Measurements from ENCODE around the gene SEPTIN2.
A peak's percentile ranks its signal among the peaks of the same experiment; 100 is the strongest.

Gene SEPTIN2

DNA sequence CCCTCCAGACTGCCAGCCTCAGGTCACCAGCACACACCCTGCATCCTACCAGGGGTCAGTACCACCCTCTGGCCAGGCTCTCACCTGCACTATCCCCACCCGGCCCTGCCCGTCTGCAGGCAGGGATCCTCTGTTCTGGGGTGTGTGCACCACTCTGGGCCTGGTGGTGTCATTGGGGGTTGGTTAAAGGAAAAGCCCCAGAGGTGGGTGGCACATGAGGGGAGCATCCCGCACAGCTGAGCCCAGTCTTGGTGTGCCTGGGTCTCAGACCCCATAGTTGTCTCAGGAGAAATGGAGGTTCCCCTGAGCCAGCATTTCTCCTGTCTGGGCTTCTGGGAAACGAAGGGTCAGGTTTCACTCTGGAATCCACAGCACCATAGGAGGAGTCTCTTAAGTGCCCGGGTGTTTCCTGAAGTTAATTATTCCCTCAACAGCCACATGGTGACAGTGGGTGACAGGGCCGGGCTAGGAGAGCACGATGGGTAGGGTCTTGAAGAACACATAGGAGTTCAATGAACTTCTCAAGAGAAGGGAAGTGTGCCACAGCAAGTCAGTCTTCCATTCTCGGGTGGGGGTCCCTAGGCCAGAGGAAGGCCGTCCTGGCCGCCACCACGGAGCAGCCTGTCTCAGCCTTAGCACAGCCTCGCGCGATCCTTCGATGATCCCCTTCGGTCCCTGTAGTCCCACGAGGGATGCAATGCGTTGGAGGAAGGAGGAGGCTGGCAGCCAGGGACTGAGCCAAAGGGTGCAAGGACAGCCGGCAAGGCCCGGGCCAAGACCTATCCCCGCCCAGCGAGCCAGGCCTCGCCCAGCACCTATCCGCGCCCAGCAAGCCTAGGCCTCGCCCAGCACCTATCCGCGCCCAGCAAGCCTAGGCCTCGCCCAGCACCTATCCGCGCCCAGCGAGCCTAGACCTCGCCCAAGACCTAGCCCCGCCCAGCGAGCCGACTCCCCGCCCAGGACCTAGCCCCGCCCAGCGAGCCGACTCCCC, 39.2 kb downstream of the SEPTIN2 start:
- ChIA-PET CTCF (no interaction called here), POLR2A (no interaction called here)
- TF ChIP-seq, protein P1, sequence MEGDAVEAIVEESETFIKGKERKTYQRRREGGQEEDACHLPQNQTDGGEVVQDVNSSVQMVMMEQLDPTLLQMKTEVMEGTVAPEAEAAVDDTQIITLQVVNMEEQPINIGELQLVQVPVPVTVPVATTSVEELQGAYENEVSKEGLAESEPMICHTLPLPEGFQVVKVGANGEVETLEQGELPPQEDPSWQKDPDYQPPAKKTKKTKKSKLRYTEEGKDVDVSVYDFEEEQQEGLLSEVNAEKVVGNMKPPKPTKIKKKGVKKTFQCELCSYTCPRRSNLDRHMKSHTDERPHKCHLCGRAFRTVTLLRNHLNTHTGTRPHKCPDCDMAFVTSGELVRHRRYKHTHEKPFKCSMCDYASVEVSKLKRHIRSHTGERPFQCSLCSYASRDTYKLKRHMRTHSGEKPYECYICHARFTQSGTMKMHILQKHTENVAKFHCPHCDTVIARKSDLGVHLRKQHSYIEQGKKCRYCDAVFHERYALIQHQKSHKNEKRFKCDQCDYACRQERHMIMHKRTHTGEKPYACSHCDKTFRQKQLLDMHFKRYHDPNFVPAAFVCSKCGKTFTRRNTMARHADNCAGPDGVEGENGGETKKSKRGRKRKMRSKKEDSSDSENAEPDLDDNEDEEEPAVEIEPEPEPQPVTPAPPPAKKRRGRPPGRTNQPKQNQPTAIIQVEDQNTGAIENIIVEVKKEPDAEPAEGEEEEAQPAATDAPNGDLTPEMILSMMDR (IDR thresholded peaks at IDR 0.05; ENCODE audit: control extremely low read depth, extremely low read depth, low read depth, missing control alignments) = no peak
- DNase-seq (ENCODE audit: extremely low spot score) = peak; percentile 62

DNA sequence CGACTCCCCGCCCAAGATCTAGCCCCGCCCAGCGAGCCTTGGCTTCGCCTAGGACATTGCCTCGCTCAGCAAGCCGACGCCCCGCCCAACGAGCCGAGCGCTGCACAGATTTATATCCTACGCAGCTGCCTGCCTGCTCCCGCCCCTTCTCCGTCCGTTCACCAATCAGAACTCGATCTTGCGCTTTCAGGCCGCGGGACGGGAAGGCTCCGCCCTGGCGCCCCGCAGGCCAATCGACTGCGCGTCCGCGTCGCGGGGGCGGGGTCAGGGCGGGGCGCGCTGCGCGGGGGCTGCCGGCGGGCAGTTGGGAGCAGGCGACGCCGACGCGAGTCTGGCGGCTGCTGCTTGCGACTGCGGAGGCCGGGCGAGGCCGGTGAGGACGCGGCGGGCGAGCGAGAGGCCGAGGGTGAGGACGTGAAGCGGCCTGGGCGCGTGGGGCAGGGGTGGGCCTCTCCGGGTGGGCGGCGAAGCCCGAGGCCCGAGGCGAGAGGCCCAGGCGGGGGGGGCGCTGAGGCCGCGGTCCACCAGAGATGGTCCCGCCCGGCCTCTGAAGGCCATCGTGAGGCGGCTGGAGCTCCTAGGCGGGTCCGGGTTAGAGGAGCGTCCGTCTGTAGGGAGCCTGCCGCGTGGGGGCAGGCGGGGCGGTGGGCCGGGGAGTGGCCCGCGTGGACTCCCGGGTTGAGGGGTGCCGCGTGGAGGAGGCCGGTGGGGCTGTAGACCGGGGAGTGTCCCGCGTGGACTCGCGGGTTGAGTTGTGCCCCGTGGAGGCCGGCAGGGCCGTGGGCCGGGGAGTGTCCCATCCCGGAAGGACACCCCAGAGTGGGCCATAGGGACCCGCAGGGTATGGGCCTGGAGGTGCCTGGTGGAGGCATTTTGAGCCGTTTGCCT, 40.5 kb downstream of the SEPTIN2 start, which contains the start of gene FARP2:
TSS of gene FARP2 (plus strand) at position 303 of the 888 bp plus-strand sequence. CDS start 16,823 bp downstream, outside the sequence.
- ChIA-PET CTCF (no interaction called here), POLR2A (no interaction called here)
- TF ChIP-seq, protein P1 (IDR thresholded peaks at IDR 0.05; ENCODE audit: control extremely low read depth, extremely low read depth, low read depth, missing control alignments) = no peak
- DNase-seq (ENCODE audit: extremely low spot score) = peak; percentile 91

DNA sequence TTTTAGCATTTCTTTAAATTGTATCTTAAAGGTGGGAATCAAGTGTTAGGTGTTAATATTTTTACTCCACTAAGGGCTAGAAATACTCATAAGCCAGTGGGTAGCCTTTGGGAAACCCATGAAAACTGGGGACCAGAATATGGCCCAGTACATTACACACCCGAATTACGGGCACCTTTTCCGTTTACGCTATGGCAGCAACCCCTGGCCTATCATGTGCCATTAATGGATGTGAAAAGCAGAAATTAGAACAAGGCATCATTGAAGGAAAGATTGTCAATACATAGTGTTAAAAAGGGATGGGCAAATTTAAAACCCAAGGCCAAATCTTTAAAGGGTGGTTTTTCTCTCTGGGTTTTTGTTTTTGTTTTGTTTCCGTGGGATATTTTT, 41.1 kb downstream of the SEPTIN2 start:
- CTCF ChIA-PET = no interaction called here

DNA sequence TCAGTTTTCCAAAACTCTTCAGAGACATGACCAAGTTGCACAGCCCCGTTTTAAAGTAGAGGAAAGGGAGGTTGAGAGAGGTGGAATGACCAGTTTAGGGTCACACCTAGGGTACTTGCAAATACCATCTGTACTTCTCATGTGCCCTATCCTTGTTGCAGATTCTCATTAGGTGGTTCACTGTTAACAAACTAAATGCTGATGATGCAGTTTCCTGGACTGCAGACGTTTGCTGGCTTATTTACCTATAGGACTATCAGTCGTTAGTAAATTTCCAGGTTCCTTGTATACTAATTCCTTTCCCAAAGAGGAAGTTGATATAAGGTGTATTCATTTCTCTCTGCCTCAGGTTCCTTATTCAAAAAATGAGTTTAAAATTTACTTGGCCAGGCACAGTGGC, 41.8 kb downstream of the SEPTIN2 start:
- DNase-seq (ENCODE audit: extremely low spot score) = no peak
- POLR2A ChIA-PET = no interaction called here
- TF ChIP-seq, protein P1 (IDR thresholded peaks at IDR 0.05; ENCODE audit: control extremely low read depth, extremely low read depth, low read depth, missing control alignments) = no peak
- CTCF ChIA-PET = interaction anchor here (1.4 to 2.9 kb wide), 2 partner anchors 10 to 34 kb away, joined by 3 to 19 read pairs; no protein-coding TSS in a partner anchor

More for the DNA sequence above, 41.1 kb downstream of the SEPTIN2 start:
- TF ChIP-seq, protein P1 (IDR thresholded peaks at IDR 0.05; ENCODE audit: control extremely low read depth, extremely low read depth, low read depth, missing control alignments) = no peak
- POLR2A ChIA-PET = no interaction called here
- no peak for DNase-seq (ENCODE audit: extremely low spot score)

DNA sequence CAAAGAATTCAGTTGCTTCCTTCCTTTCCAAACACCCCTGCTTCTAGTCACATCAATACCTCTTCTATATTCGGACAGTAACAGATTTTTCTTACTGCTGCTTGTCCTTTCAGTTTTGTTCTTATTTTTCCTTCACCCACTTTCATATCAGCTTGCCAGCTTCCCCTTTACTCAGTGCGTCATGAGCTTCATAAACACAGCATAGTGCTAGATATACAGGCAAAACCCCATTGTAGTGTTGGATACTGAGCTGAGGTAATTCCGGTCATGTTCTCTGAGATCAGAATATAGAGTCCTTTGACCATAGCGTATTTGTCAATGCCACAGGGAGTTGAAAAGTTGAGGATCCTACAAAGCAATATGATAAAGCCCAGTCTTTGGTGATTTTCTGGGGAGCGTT, 42.7 kb downstream of the SEPTIN2 start:
- CTCF ChIA-PET = interaction anchor here (0.9 to 2.9 kb wide), 7 partner anchors 10 to 48 kb away, joined by 3 to 19 read pairs (median 3); no protein-coding TSS in a partner anchor
- DNase-seq (ENCODE audit: extremely low spot score) = peak; percentile 65
- POLR2A ChIA-PET = interaction anchor here (1.1 to 1.2 kb wide), 2 partner anchors 27 to 376 kb away, joined by 3 read pairs; no protein-coding TSS in a partner anchor
- TF ChIP-seq, protein P1 (IDR thresholded peaks at IDR 0.05; ENCODE audit: control extremely low read depth, extremely low read depth, low read depth, missing control alignments) = no peak
